ENCODE results near the gene CHST4. TPM values are rescaled to one million over a fixed set of nuclear protein-coding genes. Genes with fewer than 3 reads are reported as not detected.

The CHST4 gene
- polyA plus RNA-seq, 3 donors: not detected

- Histone ChIP-seq H3K36me3 (replicated peaks in 1 of 2; ENCODE audit: control insufficient read depth in 1 of 2, insufficient read depth in 2 of 2, low read length in 2 of 2) (no peaks in the 10 kb centered on the region), H3K4me2 (replicated peaks; ENCODE audit: extremely low read depth, low read length, poor library complexity, severe bottlenecking) (no peak overlapping the region), H3K9ac (ENCODE audit: insufficient read depth, low read length, poor library complexity, severe bottlenecking) (no peak overlapping the region), H3K4me1 (ENCODE audit: control insufficient read depth in 1 of 2, insufficient read depth in 2 of 2, low read length in 2 of 2) (no peaks in the 10 kb centered on the region), H3K79me2 (ENCODE audit: insufficient read depth, low read length) (no peaks in the 10 kb centered on the region), H3K27me3 (ENCODE audit: control insufficient read depth in 2 of 2, insufficient read depth in 2 of 2, low read length in 2 of 2) (no peaks in the 10 kb centered on the region), H3K4me3 (replicated peaks in 1 of 3; ENCODE audit: low read depth in 2 of 3, low read length in 3 of 3) (no peak overlapping the region), H3K9me3 (replicated peaks in 1 of 2; ENCODE audit: control insufficient read depth in 1 of 2, insufficient read depth in 1 of 2, low read length in 2 of 2) (no peaks in the 10 kb centered on the region), H2AFZ (ENCODE audit: insufficient read depth, low read depth, low read length, poor library complexity, severe bottlenecking) (no peak overlapping the region), H3K27ac (ENCODE audit: low read depth in 1 of 2, low read length in 2 of 2) (no peak overlapping the region), H4K20me1 (ENCODE audit: insufficient read depth, low read length) (no peaks in the 10 kb centered on the region)
- no peak for TF ChIP-seq CTCF (IDR thresholded peaks at IDR 0.05)
- Mint-ChIP-seq H3K27ac (peak overlapping the region in 1 of 7 donors; percentile 32), H3K4me3 (no peak overlapping the region), H3K4me1 (no peaks in the 10 kb centered on the region), H3K36me3 (no peaks in the 10 kb centered on the region), H3K27me3 (ENCODE audit: low read depth in 3 of 3) (peaks cover 5 to 11% (median 10%) of the 10 kb centered on the region in 3 donors), H3K9me3 (peaks cover 0 to 2% (median 0%) of the 10 kb centered on the region in 7 donors)
- intact Hi-C loops (cut with micrococcal nuclease): no loop called here
- WGBS (ENCODE audit: insufficient coverage): 94% methylated on average over 27 of the region's 28 CpGs
- no peak for DNase-seq
These were observed 10.7 kb downstream of the CHST4 start for GRCh38 chr16:71536752-71537499.

DNA sequence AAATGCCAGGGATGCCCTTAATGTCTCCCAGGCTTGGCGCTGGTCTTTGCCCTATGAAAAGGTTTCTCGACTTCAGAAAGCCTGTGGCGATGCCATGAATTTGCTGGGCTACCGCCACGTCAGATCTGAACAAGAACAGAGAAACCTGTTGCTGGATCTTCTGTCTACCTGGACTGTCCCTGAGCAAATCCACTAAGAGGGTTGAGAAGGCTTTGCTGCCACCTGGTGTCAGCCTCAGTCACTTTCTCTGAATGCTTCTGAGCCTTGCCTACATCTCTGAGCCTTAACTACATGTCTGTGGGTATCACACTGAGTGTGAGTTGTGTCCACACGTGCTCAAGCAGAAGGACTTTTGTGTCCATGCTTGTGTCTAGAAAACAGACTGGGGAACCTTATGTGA is 11.4 kb downstream of the CHST4 start:
- H3K36me3 ChIP-seq (replicated peaks in 1 of 2; ENCODE audit: control insufficient read depth in 1 of 2, insufficient read depth in 2 of 2, low read length in 2 of 2): no peaks in the 10 kb centered on the region
- peaks cover 0 to 2% (median 0%) of the 10 kb centered on the region in 7 donors for H3K9me3 Mint-ChIP-seq
- H3K4me1 Mint-ChIP-seq: peaks cover 2% of the 10 kb centered on the region
- H4K20me1 ChIP-seq (ENCODE audit: insufficient read depth, low read length): no peaks in the 10 kb centered on the region
- H2AFZ ChIP-seq (ENCODE audit: insufficient read depth, low read depth, low read length, poor library complexity, severe bottlenecking): no peak overlapping the region
- H3K27ac Mint-ChIP-seq: no peak overlapping the region
- H3K36me3 Mint-ChIP-seq: no peaks in the 10 kb centered on the region
- no peak overlapping the region for H3K4me3 Mint-ChIP-seq
- H3K27me3 ChIP-seq (ENCODE audit: control insufficient read depth in 2 of 2, insufficient read depth in 2 of 2, low read length in 2 of 2): no peaks in the 10 kb centered on the region
- TF ChIP-seq CTCF (IDR thresholded peaks at IDR 0.05): no peak
- intact Hi-C loops (cut with micrococcal nuclease): no loop called here
- no peak overlapping the region for H3K9ac ChIP-seq (ENCODE audit: insufficient read depth, low read length, poor library complexity, severe bottlenecking)
- no peaks in the 10 kb centered on the region for H3K4me1 ChIP-seq (ENCODE audit: control insufficient read depth in 1 of 2, insufficient read depth in 2 of 2, low read length in 2 of 2)
- H3K79me2 ChIP-seq (ENCODE audit: insufficient read depth, low read length): no peaks in the 10 kb centered on the region
- no peak overlapping the region for H3K27ac ChIP-seq (ENCODE audit: low read depth in 1 of 2, low read length in 2 of 2)
- 72% methylated on average over 6 of the region's 6 CpGs for WGBS (ENCODE audit: insufficient coverage)
- DNase-seq: peak in 1 of 3 donors; percentile 7
- H3K9me3 ChIP-seq (replicated peaks in 1 of 2; ENCODE audit: control insufficient read depth in 1 of 2, insufficient read depth in 1 of 2, low read length in 2 of 2): no peaks in the 10 kb centered on the region
- no peak overlapping the region for H3K4me3 ChIP-seq (replicated peaks in 1 of 3; ENCODE audit: low read depth in 2 of 3, low read length in 3 of 3)
- no peak overlapping the region for H3K4me2 ChIP-seq (replicated peaks; ENCODE audit: extremely low read depth, low read length, poor library complexity, severe bottlenecking)
- peaks cover 7 to 12% (median 11%) of the 10 kb centered on the region in 3 donors for H3K27me3 Mint-ChIP-seq (ENCODE audit: low read depth in 3 of 3)

Measured in CD14-positive monocyte (primary cell).